ENCODE results near the gene MLKL. TPM values are rescaled to one million over a fixed set of nuclear protein-coding genes. Genes with fewer than 3 reads are reported as not detected.

MLKL gene
- total and polyA plus RNA-seq, 2 donors (not counting 3 experiments of a cell fraction or from before 2014, with no cell fraction given), result 8.1 to 26.5 TPM

DNA sequence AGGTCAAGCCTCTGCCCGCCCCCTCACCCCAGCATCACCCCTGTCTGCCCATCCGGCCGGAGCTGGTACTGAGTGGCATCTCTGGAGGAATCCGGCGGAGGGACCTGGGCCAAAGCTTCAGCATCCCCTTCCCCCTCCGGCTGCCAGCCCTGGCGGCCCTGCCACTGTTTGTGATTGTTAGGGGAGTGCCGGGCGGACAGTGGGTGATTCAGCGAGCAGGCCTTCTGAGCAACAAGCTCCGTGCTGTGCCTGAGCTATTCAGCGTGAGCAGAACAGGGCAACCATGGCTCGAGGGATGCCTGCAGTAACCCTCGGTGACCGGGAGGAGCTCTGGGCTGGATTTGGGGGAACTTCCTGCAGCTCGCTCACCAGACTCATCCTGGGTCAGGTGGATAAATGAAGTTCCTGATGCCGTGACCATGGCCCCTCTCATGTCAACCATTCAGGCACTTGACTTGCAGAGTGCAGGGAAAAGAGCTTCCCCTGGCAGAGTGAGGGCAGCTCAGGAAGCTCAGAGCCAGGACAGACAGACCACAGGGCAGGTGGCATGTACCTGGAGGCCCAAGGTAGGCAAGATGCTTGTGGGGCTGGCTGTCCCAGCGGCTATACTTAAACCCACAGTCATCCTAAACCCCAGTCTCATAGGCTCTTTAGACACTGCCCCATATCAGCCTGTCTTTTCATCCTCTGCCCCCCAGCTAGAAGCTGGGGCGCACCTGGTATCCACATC, 24.3 kb upstream of the MLKL start:
- Histone ChIP-seq H3K4me2 (ENCODE audit: insufficient read depth, low read length) (no peak overlapping the region), H3K79me2 (ENCODE audit: control insufficient read depth, insufficient read depth, low read length) (no peaks in the 10 kb centered on the region), H3K9me3 (replicated peaks; ENCODE audit: control insufficient read depth, insufficient read depth, low read length) (no peaks in the 10 kb centered on the region), H3K36me3 (ENCODE audit: control insufficient read depth in 2 of 2, extremely low read depth in 1 of 2, insufficient read depth in 2 of 2, low read length in 2 of 2) (no peaks in the 10 kb centered on the region), H2AFZ (ENCODE audit: low read depth, low read length) (no peak overlapping the region), H3K4me1 (ENCODE audit: control insufficient read depth, extremely low read depth, insufficient read depth, low read length) (no peaks in the 10 kb centered on the region), H3K27ac (ENCODE audit: insufficient read depth, low read depth, low read length) (no peak overlapping the region), H3K9me1 (replicated peaks; ENCODE audit: control insufficient read depth, extremely low read depth, insufficient read depth, low read length) (no peaks in the 10 kb centered on the region), H3K4me3 (replicated peaks in 1 of 3; ENCODE audit: insufficient read depth in 1 of 3, low read depth in 1 of 3, low read length in 3 of 3) (no peak overlapping the region), H4K20me1 (replicated peaks; ENCODE audit: control insufficient read depth, extremely low read depth, insufficient read depth, low read length) (no peaks in the 10 kb centered on the region), H3K27me3 (ENCODE audit: control insufficient read depth in 2 of 2, insufficient read depth in 2 of 2, low read length in 2 of 2) (peaks cover 0 to 2% of the 10 kb centered on the region in 2 experiments), H3K9ac (replicated peaks; ENCODE audit: extremely low read depth, insufficient read depth, low read length) (no peak overlapping the region)
- FAIRE-seq (no peak), DNase-seq (ENCODE audit: low read depth, low spot score) (no peak)
- POLR2A ChIA-PET, result interaction anchor here (0.6 kb wide), 1 partner anchor 131 kb away, joined by 4 read pairs; no protein-coding TSS in a partner anchor
- dilution Hi-C loops (cut with MboI; ENCODE audit: extremely low pct_ligation_motif_present, low sequenced_read_pairs), result no loop called here
- intact Hi-C loops (cut with micrococcal nuclease), result no loop called here
- BruUV-seq (replicated peaks), result no TSS peak
- TF ChIP-seq POLR2AphosphoS5 (IDR thresholded peaks at IDR 0.05; ENCODE audit: insufficient read depth, low read depth, low read length) (no peak), MAX (IDR thresholded peaks at IDR 0.05; ENCODE audit: insufficient read depth, insufficient read length) (no peak), FOS (IDR thresholded peaks at IDR 0.05; ENCODE audit: borderline replicate concordance, insufficient read depth, low read length) (no peak), GATA2 (IDR thresholded peaks at IDR 0.05; ENCODE audit: insufficient read depth, insufficient read length, low read depth, low read length) (no peak), JUN (IDR thresholded peaks at IDR 0.05; ENCODE audit: borderline replicate concordance, insufficient read depth, insufficient read length, low read depth) (no peak)
- CTCF ChIA-PET, result interaction anchor here (1.0 to 1.9 kb wide), 6 partner anchors 9 to 138 kb away, joined by 3 to 8 read pairs (median 5); partner anchors contain the start of gene FA2H

DNA sequence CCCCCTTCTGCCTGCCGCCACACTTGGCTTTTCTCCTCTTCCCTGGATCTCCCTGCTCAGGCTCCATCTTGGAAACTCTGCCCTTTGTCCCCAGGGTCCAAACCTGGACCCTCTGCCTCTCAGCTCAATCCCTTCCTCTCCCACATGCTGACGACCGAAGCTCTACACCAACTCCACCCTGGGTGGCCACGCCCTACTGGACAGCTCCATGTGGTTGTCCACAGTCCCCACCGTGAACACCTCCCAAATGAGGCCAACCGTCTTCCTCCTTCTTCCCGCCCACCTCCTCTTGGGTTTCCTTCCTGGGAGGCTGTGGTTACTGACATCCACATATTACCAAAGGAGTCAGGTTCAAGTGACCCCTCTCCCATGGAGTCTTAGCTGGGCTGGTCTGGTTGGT, 22.6 kb upstream of the MLKL start:
- Histone ChIP-seq H4K20me1 (replicated peaks; ENCODE audit: control insufficient read depth, extremely low read depth, insufficient read depth, low read length) (no peaks in the 10 kb centered on the region), H3K4me3 (replicated peaks in 1 of 3; ENCODE audit: insufficient read depth in 1 of 3, low read depth in 1 of 3, low read length in 3 of 3) (no peak overlapping the region), H3K79me2 (ENCODE audit: control insufficient read depth, insufficient read depth, low read length) (no peaks in the 10 kb centered on the region), H3K36me3 (ENCODE audit: control insufficient read depth in 2 of 2, extremely low read depth in 1 of 2, insufficient read depth in 2 of 2, low read length in 2 of 2) (no peaks in the 10 kb centered on the region), H3K4me2 (ENCODE audit: insufficient read depth, low read length) (no peak overlapping the region), H3K9me1 (replicated peaks; ENCODE audit: control insufficient read depth, extremely low read depth, insufficient read depth, low read length) (no peaks in the 10 kb centered on the region), H3K4me1 (ENCODE audit: control insufficient read depth, extremely low read depth, insufficient read depth, low read length) (no peaks in the 10 kb centered on the region), H3K9me3 (replicated peaks; ENCODE audit: control insufficient read depth, insufficient read depth, low read length) (no peaks in the 10 kb centered on the region), H3K27ac (ENCODE audit: insufficient read depth, low read depth, low read length) (no peak overlapping the region), H3K9ac (replicated peaks; ENCODE audit: extremely low read depth, insufficient read depth, low read length) (no peak overlapping the region), H3K27me3 (ENCODE audit: control insufficient read depth in 2 of 2, insufficient read depth in 2 of 2, low read length in 2 of 2) (peaks cover 0 to 2% of the 10 kb centered on the region in 2 experiments), H2AFZ (ENCODE audit: low read depth, low read length) (no peak overlapping the region)
- TF ChIP-seq MAX (IDR thresholded peaks at IDR 0.05; ENCODE audit: insufficient read depth, insufficient read length) (no peak), CTCF (IDR thresholded peaks at IDR 0.05; ENCODE audit: extremely low read depth in 1 of 2, insufficient read depth in 1 of 2, low read depth in 1 of 2, low read length in 2 of 2) (no peak), POLR2A (IDR thresholded peaks at IDR 0.05; ENCODE audit: low read depth, low read length) (no peak), EZH2 (IDR thresholded peaks at IDR 0.05; ENCODE audit: borderline replicate concordance, low read depth, low read length, severe bottlenecking) (no peak), POLR2AphosphoS5 (IDR thresholded peaks at IDR 0.05; ENCODE audit: insufficient read depth, low read depth, low read length) (no peak), GATA2 (IDR thresholded peaks at IDR 0.05; ENCODE audit: insufficient read depth, insufficient read length, low read depth, low read length) (no peak), FOS (IDR thresholded peaks at IDR 0.05; ENCODE audit: borderline replicate concordance, insufficient read depth, low read length) (no peak)
- intact Hi-C loops (cut with micrococcal nuclease), result no loop called here
- CTCF ChIA-PET, result no interaction called here
- DNase-seq (ENCODE audit: low read depth, low spot score), result no peak
- dilution Hi-C loops (cut with MboI; ENCODE audit: extremely low pct_ligation_motif_present, low sequenced_read_pairs), result no loop called here
- no TSS peak for BruUV-seq (replicated peaks)
- FAIRE-seq, result no peak
- POLR2A ChIA-PET, result no interaction called here
